GM10266 (cell line): ENCODE data around the gene ATN1.

Experiments
- DNase-seq: peaks from one replicate; pipeline ENCODE4 v3.0.0; 2012; ENCODE audit errors: extremely low spot score
- TF ChIP-seq, protein P1 (sequence below): IDR thresholded peaks from 2 replicates; pipeline ENCODE4 v1.5.1; 2012; ENCODE audit warnings: mild to moderate bottlenecking, low read depth; ENCODE audit not compliant: control insufficient read depth, insufficient read depth; ENCODE audit errors: missing control alignments

Gene ATN1

DNA sequence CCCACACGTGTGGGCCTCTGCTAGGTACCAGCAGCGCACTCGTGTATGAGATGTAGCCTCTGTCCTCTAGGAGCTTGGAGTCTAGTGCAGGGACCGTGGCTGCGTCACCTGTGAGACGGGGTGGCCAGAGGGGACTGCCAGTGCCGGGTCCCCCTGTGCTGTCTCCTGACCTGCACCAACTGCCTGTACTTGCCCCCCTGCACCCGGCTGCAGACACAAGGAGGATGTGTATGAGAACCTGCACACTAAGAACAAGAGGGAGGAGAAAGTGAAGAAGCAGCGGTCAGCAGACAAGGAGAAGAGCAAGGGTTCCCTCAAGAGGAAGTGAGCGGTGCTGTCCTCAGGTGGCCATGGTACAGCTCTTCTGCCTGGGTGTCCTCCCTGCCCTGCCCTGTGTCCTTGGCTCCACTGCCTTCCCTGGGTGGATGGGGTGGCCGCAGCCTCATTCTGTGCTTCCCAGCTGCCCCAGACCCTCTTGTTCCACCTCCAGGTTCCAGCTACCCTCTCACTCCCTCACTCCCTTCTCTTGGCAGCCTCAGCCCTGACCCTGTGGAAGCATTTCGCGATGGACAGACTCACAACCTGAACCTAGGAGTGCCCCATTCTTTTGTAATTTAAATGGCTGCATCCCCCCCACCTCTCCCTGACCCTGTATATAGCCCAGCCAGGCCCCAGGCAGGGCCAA is 33.0 kb downstream of the ATN1 start:
- TF ChIP-seq, protein P1, sequence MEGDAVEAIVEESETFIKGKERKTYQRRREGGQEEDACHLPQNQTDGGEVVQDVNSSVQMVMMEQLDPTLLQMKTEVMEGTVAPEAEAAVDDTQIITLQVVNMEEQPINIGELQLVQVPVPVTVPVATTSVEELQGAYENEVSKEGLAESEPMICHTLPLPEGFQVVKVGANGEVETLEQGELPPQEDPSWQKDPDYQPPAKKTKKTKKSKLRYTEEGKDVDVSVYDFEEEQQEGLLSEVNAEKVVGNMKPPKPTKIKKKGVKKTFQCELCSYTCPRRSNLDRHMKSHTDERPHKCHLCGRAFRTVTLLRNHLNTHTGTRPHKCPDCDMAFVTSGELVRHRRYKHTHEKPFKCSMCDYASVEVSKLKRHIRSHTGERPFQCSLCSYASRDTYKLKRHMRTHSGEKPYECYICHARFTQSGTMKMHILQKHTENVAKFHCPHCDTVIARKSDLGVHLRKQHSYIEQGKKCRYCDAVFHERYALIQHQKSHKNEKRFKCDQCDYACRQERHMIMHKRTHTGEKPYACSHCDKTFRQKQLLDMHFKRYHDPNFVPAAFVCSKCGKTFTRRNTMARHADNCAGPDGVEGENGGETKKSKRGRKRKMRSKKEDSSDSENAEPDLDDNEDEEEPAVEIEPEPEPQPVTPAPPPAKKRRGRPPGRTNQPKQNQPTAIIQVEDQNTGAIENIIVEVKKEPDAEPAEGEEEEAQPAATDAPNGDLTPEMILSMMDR, result peak; percentile 72
- peak; percentile 52 for DNase-seq

DNA sequence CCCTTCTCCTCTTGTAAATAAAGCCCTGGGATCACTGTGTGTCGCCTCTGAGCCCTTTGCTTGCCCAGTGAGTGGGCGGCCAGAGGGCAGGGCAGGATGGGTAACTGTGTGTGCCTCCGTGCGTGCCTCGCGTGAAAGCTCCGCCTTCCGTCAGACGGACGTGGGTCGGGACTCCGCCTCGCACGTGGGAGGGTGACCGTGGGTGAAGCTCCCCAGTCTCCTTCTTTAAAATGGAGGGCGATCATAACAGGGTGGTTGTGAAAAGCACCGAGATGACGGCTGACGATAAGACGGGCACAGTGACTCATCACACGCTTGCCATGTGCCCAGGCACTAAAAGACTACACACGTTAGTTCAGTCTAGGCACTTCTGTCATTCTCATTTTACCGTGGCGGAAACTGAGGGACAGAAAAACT is 33.5 kb downstream of the ATN1 start:
- TF ChIP-seq, protein P1, result no peak
- peak; percentile 51 for DNase-seq

- peak; percentile 53 for DNase-seq
- TF ChIP-seq, protein P1, result peak; percentile 39
Measured at GRCh38 chr12:6961695-6962284, 34.0 kb downstream of the ATN1 start.

GRCh38 chr12:6962285-6963015 is 34.7 kb downstream of the ATN1 start:
- no peak for DNase-seq
- TF ChIP-seq, protein P1, result no peak

DNA sequence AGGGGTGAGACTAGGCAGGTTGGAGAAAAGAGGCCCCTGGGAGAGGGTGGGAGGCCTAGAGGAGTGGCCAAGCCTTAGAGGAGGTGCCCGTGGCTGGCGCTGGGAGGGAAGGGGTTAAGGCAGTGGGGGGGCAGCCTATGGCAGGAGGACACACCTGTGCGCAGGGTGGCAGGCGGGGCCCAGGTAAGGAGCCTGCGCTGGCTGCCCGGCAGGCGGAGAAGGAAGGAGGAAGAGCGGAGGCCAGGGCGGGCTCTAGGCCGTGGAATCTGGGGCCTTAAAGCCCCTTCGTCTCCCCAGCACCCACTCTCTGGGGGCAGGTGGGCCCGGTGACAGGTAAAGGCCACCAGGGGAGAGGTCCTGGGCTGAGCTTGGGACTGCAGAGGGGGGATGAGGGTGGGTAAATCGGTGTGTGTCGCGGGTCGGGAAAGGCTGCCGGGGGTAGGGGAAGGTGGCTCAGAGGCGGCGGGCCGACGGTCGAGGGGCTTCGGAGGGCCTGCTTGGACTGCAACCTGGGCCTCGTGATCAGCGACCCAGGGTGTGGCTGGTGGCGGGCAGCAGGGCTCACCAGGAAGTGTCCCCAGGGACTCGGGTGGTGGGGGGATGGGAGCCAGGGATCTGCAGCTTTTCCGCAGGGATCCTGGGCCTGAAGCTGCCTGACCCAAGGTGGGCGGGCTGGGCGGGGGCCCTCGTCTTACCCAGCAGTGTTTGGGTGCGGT is 35.4 kb downstream of the ATN1 start:
- no peak for DNase-seq

DNA sequence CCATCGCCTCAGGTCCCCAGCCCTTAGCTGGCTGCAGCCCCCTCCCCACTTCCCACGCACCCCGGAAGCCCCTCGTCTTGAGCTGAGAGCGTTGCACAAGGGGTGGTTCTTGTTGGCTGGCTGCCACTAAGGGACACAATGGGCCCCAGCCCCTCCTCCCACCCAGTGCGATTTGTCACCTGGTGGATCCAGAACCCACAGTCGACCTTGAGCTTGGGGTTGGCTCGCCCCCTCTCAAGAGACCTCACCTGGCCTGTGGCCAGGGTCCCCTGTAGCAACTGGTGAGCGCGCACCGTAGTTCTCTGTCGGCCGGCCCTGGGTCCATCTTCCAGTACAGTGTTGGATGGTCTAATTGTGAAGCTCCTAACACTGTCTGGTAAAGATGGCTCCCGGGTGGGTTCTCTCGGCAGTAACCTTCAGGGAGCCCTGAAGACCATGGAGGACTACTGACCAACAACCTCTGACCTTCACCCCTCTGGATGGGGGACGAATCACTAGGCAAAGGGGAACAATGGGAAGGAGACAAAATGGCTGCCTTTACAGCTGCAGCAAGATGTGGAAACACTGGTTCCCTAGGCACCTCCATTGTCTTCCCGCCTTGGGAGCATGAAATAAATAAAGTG is 36.1 kb downstream of the ATN1 start:
- DNase-seq, result no peak
- TF ChIP-seq, protein P1, result no peak

More for the DNA sequence above, 35.4 kb downstream of the ATN1 start:
- TF ChIP-seq, protein P1, result no peak
